Activated T-cell treated with anti-CD3 and anti-CD28 coated beads, Interleukin-2, amount 50 U/mL, for 48 hours (primary cell): ENCODE results near the gene WASHC2C.
"Not testable (repeated sequence)": the region's sequence is repeated elsewhere in the genome, so short reads cannot be mapped to it uniquely, and the experiment has no call there.

ENCODE experiments used
- DNase-seq, 2 experiments: peaks; one replicate each; pipeline ENCODE4 v3.0.0-alpha.2; 2020

The WASHC2C gene, protein sequence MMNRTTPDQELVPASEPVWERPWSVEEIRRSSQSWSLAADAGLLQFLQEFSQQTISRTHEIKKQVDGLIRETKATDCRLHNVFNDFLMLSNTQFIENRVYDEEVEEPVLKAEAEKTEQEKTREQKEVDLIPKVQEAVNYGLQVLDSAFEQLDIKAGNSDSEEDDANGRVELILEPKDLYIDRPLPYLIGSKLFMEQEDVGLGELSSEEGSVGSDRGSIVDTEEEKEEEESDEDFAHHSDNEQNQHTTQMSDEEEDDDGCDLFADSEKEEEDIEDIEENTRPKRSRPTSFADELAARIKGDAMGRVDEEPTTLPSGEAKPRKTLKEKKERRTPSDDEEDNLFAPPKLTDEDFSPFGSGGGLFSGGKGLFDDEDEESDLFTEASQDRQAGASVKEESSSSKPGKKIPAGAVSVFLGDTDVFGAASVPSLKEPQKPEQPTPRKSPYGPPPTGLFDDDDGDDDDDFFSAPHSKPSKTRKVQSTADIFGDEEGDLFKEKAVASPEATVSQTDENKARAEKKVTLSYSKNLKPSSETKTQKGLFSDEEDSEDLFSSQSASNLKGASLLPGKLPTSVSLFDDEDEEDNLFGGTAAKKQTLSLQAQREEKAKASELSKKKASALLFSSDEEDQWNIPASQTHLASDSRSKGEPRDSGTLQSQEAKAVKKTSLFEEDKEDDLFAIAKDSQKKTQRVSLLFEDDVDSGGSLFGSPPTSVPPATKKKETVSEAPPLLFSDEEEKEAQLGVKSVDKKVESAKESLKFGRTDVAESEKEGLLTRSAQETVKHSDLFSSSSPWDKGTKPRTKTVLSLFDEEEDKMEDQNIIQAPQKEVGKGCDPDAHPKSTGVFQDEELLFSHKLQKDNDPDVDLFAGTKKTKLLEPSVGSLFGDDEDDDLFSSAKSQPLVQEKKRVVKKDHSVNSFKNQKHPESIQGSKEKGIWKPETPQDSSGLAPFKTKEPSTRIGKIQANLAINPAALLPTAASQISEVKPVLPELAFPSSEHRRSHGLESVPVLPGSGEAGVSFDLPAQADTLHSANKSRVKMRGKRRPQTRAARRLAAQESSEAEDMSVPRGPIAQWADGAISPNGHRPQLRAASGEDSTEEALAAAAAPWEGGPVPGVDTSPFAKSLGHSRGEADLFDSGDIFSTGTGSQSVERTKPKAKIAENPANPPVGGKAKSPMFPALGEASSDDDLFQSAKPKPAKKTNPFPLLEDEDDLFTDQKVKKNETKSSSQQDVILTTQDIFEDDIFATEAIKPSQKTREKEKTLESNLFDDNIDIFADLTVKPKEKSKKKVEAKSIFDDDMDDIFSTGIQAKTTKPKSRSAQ (N-terminal part only)

DNA sequence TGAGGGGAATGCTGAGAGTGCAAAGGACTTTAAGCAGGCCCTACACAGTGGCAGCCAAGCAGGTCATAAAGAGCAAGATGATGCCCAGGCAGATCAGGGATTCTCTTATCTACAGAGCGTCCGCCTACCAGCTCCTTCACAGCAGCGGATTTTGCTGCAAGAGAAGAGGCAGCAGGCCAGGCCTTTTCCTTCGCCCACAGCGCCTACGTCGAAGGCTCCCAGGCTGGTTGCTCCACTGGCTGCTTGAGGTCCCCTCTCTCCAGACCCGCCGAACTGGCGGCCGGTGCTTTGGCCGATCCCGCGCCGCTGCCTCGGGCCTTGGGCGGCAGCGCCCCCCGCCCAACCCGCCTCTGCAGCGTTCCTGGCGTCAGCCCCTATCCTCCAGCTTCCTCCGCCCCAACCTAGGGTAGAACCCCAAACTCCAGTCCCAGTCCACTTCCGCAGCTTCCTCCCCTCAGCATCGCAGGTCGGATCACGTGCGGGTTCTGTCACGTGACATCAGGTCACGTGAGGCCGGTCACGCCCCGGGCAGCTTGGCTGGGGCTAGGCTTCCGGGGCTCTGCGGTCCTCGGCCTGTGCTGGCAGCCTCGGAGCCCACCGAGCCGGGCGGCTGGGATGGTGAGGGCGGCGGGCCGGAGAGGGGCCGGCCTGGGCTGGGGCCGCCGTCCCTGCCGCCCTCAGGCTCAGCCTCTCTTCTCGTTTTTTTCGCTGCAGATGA is at the start of gene WASHC2C:
WASHC2C (plus strand) TSS at position 564 of the 718 bp plus-strand sequence; CDS start at position 616, 52 bp downstream.
- DNase-seq: peak; percentile 98

DNA sequence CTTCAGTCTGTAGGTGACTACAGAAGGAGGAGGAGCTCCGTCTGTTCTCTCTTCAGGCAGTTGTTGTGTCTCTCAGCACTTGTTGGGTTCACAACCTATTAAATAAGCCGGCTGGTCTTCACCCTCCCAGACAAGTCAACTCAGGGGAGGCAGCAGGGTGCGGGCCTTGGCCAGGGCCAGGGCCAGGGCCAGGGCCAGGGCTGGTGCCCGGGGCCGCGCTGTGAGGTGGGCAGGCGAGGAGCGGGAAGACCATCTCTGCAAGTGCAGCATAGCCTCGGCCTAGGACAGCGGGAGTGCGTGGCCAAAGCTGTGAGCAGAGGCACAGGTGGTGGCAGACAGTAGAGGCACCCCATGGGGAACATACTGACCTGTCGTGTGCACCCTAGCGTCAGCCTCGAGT is 48.6 kb upstream of the WASHC2C start:
- not testable (repeated sequence) for DNase-seq

- not testable (repeated sequence) for DNase-seq
These were observed 16.8 kb upstream of the WASHC2C start for GRCh38 chr10:45710200-45710796.

- not testable (repeated sequence) for DNase-seq
These were observed 15.8 kb upstream of the WASHC2C start for GRCh38 chr10:45711223-45711622.

GRCh38 chr10:45717053-45717452 is 10.0 kb upstream of the WASHC2C start:
- DNase-seq: not testable (repeated sequence)

- not testable (repeated sequence) for DNase-seq
These were observed 9.4 kb upstream of the WASHC2C start for GRCh38 chr10:45717642-45718041.

- not testable (repeated sequence) for DNase-seq
These were observed 5.6 kb upstream of the WASHC2C start for GRCh38 chr10:45721503-45721902.

- DNase-seq: not testable (repeated sequence)
These were observed 3.2 kb upstream of the WASHC2C start for GRCh38 chr10:45723851-45724250.

DNA sequence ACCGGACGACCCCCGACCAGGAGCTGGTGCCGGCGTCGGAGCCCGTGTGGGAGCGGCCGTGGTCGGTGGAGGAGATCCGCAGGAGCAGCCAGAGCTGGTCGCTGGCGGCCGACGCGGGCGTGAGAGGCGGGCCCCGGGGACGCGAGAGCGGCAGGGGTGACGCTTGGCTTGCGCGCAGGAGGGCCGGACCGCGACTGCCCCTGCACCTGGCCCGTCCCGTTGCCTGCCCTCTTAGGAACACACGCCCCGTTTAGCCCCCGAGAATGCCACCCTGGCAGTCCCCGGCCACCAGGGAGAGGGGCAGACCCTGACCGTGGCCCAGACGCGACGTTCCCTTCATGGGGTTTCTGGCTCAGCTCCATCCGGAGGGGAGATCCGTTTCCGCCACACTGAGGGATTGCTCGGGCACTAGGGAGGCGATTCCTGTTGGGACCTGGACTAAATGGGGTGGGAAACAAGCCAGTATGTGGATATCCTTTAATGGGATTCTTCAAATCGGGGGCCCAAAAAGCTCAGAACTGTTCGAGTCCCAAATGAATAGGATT is 427 bp downstream of the WASHC2C start:
- peak; percentile 23 to 29 for DNase-seq

DNA sequence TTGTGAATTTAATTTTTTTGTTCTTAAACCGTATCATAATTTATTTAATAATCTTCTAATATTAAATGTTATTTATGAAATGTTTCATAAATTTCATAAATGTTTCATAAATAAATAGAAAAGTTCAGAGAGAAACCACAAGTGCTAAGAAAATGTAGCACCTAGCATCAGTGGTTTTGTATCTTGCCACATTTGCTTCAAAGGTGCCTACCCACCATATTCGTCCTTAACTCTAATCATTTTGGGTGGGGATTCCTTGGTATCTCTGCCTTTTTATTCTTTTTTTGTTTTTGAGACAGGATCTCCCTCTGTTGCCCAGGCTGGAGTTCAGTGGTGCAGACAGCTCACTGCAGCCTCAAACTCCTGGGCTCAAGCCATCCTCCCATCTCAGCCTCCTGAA is 7.4 kb downstream of the WASHC2C start:
- not testable (repeated sequence) for DNase-seq

- not testable (repeated sequence) for DNase-seq
These were observed 7.8 kb downstream of the WASHC2C start for GRCh38 chr10:45734867-45735266.

DNA sequence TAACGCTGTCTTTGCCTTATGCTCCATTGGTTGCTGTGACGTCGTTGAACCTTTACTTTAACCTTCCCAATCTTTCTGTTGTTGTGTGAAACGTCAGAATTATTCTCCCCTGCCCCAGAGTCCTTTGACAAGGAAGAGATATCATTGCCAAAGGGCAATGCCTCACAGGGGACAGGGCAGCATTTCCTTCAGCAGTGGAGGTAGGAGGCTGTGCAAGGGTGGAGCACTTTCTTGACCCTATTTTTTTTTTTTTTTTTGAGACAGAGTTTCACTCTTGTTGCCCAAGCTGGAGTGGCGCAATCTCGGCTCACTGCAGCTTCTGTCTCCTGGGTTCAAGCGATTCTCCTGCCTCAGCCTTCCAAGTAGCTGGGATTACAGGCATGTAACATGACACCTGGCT is 14.5 kb downstream of the WASHC2C start:
- DNase-seq: not testable (repeated sequence)

DNA sequence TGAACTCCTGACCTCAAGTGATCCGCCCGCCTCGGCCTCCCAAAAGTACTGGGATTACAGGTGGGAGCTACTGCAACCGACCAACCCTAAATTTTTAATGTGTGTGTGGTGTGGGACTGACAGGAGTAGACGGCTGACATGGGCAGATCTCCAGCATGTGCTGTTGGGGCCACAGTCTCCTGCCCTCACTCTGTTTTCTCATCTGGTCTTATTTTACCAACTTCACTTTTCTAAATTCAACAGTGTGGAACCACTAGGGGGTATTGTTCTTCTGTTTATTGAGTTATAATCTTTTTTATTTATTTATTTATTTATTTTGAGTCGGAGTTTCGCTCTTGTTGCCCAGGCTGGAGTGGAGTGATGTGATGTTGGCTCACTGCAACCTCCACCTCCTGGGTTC is 14.9 kb downstream of the WASHC2C start:
- DNase-seq: not testable (repeated sequence)

DNA sequence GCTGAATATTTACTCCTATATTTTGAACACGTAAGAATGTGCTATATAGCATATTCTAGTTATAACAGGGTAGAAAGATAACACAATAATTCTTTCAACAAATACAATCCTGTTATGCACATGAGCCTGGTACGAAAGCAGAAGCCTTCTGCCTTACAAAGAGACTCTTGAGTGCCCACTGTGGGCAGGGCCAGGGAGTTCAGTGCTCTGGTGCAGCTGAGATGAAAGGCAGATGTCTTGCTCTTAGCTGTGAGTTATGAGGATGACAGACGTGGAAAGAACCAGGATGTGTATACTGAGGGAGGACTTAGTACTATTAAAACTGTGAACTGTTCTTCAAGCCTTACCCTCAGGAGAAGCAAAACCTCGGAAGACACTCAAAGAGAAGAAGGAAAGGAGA is 24.1 kb downstream of the WASHC2C start:
- not testable (repeated sequence) for DNase-seq

GRCh38 chr10:45752210-45752609 is 25.1 kb downstream of the WASHC2C start:
- DNase-seq: not testable (repeated sequence)

DNA sequence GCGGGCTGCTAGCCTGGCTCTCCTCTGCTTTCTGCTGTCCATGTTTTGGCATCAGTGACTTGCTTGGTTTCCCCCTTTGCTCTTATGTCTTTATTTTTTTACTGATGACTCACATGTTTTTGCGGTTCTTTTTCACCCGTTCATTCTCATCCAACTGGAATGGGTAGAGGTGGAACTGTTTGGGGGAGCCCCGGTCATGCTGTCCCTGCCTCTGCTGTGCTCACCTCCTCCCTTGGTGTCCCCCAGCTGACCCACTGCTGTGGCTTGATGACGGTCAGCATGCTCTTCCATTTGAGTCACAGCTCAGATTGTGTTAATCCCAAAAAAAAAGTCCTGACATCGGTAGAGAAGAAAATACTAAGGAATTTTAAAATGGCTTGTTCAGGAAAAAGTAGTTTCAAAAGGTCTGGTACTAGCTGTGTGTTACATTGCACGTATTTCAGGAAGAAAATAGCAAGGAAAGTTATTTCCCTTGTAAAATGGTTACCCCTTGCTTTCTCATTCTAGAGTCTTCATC is 27.0 kb downstream of the WASHC2C start:
- not testable (repeated sequence) for DNase-seq

DNA sequence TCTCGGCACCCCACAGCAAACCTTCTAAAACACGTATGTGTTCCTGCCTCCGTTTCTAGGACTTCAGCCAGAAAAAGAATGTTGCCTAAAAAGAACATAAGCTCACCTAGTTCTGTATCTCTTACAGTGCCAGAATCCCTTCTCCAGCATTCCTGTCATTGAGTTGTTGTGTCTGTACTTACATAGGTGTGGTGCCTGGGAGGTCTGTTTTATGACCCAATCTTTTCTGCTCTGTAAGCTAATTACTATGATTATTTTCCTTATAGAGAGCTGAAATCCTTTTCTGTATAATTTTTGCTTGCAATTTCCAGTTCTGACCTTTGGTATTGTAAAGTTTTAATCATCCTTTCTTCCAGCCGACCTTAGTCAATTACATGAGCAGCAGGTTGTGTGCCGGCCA is 28.0 kb downstream of the WASHC2C start:
- not testable (repeated sequence) for DNase-seq

DNA sequence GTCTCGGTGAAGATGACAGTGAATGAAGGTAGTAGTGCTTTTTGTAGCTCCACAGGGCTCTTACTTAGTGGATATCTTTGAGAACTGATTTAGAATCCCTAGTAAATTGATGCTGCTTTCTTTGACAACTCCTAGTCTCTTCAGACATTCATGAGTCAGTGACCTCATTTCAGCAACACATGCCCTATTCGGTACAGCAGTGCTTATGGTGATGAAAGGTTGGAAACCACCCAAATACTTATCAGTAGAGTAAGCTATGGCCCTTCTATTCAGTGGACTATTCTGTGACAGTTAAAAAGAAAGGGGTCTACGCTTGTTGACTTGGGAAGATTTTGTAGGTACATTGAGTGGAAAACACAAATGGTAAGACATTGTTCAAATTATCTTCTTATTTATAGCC is 29.0 kb downstream of the WASHC2C start:
- DNase-seq: not testable (repeated sequence)

DNA sequence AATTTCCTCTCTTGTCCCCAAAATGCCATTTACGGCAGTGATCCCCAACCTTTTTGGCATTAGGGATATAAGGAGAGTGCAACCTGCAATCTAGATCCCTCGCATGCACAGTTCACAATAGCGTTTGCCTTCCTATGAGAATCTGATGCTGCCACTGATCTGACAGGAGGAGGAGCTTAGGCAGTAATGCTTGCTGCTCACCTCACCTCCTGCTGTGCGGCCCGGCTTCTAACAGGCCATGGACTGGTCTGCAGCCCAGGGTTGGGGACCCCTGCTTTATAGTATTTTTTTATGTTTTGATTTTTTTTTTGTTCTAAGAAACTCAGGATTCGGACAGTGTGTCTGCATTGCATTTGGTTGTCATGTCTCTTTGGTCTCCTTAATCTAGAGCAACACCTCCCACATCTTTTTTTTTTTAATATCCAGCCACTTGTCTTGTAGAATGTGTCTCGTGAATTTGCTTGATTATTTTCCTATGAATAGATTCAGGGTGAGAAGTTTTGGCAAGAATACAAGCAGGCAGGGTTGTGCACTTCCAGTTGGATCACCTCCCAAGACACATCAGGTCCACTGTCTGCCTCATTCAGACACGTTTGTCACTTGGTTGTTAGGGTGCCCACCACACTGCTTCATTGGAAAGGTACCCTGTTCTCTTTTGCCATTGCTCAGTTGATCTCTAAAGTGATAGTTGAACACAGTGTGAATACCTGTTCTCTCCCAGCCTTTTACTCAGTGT is 30.8 kb downstream of the WASHC2C start:
- not testable (repeated sequence) for DNase-seq

GRCh38 chr10:45761622-45762021 is 34.6 kb downstream of the WASHC2C start:
- DNase-seq: not testable (repeated sequence)
